Neuronal stem cell (in vitro differentiated cells): ENCODE measurements around the gene CYBA.

Source experiments
- DNase-seq: peaks from one replicate; pipeline ENCODE4 v3.0.0-alpha.2; 2013; ENCODE audit warnings: low spot score
- H2AFZ ChIP-seq: one replicate; pipeline ENCODE4 v1.6.1; 2013; ENCODE audit warnings: mild to moderate bottlenecking, low read length, inconsistent platforms
- H2AK5ac ChIP-seq: 2 replicates; pipeline ENCODE4 v1.6.1; 2013; ENCODE audit warnings: low read depth, mild to moderate bottlenecking, inconsistent platforms, low read length, moderate library complexity, mixed read lengths
- H2BK120ac ChIP-seq: 2 replicates; pipeline ENCODE4 v1.6.1; 2013; ENCODE audit warnings: low read depth, mild to moderate bottlenecking, inconsistent platforms, low read length, moderate library complexity, mixed read lengths
- H2BK12ac ChIP-seq: one replicate; pipeline ENCODE4 v1.6.1; 2013; ENCODE audit warnings: low read length, inconsistent platforms
- H2BK15ac ChIP-seq: 2 replicates; pipeline ENCODE4 v1.6.1; 2013; ENCODE audit warnings: mild to moderate bottlenecking, low read length, inconsistent platforms, mixed read lengths
- H2BK5ac ChIP-seq: one replicate; pipeline ENCODE4 v1.6.1; 2013; ENCODE audit warnings: inconsistent platforms, mild to moderate bottlenecking, low read length, moderate library complexity
- H3K14ac ChIP-seq: one replicate; pipeline ENCODE4 v1.6.1; 2013; ENCODE audit warnings: low read length, inconsistent platforms
- H3K18ac ChIP-seq: 2 replicates; pipeline ENCODE4 v1.6.1; 2013; ENCODE audit warnings: low read length, inconsistent platforms
- H3K23ac ChIP-seq: 2 replicates; pipeline ENCODE4 v1.6.1; 2013; ENCODE audit warnings: low read depth, mild to moderate bottlenecking, mixed read lengths, low read length, inconsistent platforms; ENCODE audit not compliant: poor library complexity
- H3K27ac ChIP-seq: replicated peaks from 3 replicates; pipeline ENCODE4 v1.5.1; 2013; ENCODE audit warnings: low read length, inconsistent platforms
- H3K27me3 ChIP-seq, 3 experiments: 2 replicates each; pipeline ENCODE4 v1.6.1; 2013; ENCODE audit warnings: low read length in 3 of 3, mild to moderate bottlenecking in 2 of 3, inconsistent platforms in 1 of 3, low read depth in 1 of 3, mixed read lengths in 1 of 3, moderate library complexity in 1 of 3; ENCODE audit not compliant: control insufficient read depth in 3 of 3, insufficient read depth in 3 of 3
- H3K36me3 ChIP-seq, 2 donors: replicated peaks in 1 of 2; 2 replicates each; pipeline ENCODE4 v1.6.1; 2013; ENCODE audit warnings: low read length in 2 of 2; ENCODE audit not compliant: control insufficient read depth in 2 of 2, insufficient read depth in 2 of 2
- H3K4ac ChIP-seq: 2 replicates; pipeline ENCODE4 v1.6.1; 2013; ENCODE audit warnings: inconsistent platforms, mild to moderate bottlenecking, low read length, moderate library complexity
- H3K4me1 ChIP-seq, 2 donors: 1 replicate in 1 of 2; 2 replicates in 1 of 2; pipeline ENCODE4 v1.6.1; 2013; ENCODE audit warnings: low read length in 2 of 2, low read depth in 1 of 2; ENCODE audit not compliant: control insufficient read depth in 2 of 2, insufficient read depth in 1 of 2
- H3K4me2 ChIP-seq: one replicate; pipeline ENCODE4 v1.6.1; 2013; ENCODE audit warnings: mild to moderate bottlenecking, low read length, inconsistent platforms; ENCODE audit not compliant: insufficient read depth, poor library complexity, severe bottlenecking
- H3K4me3 ChIP-seq, 2 donors: 2 replicates each; pipeline ENCODE4 v1.5.1; 2013; ENCODE audit warnings: low read length in 2 of 2, mild to moderate bottlenecking in 2 of 2, inconsistent platforms in 1 of 2, moderate library complexity in 1 of 2
- H3K79me1 ChIP-seq: one replicate; pipeline ENCODE4 v1.6.1; 2013; ENCODE audit warnings: low read depth, mild to moderate bottlenecking, inconsistent platforms, low read length, moderate library complexity
- H3K9ac ChIP-seq: one replicate; pipeline ENCODE4 v1.6.1; 2013; ENCODE audit warnings: mild to moderate bottlenecking, low read depth, low read length, inconsistent platforms; ENCODE audit not compliant: poor library complexity
- H3K9me3 ChIP-seq, 2 donors: replicated peaks in 1 of 2; 2 replicates each; pipeline versions ENCODE3 to v1.6.1; 2013; ENCODE audit warnings: low read length in 2 of 2, mild to moderate bottlenecking in 2 of 2, inconsistent platforms in 1 of 2, low read depth in 1 of 2, mixed read lengths in 1 of 2, moderate library complexity in 1 of 2; ENCODE audit not compliant: control insufficient read depth in 2 of 2, insufficient read depth in 1 of 2
- H4K8ac ChIP-seq: one replicate; pipeline ENCODE4 v1.6.1; 2013; ENCODE audit warnings: low read depth, mild to moderate bottlenecking, inconsistent platforms, low read length, moderate library complexity
- H4K91ac ChIP-seq: one replicate; pipeline ENCODE4 v1.6.1; 2013; ENCODE audit warnings: low read length, low read depth, mild to moderate bottlenecking, inconsistent platforms; ENCODE audit not compliant: poor library complexity
- WGBS, 2 donors: extraction: QIAGEN DNeasy Blood & Tissue Kit; methylation state at CpG; one replicate each; pipeline ENCODE4 v1.1.7; 2013; ENCODE audit warnings: missing lambda C conversion rate in 2 of 2, mixed read lengths in 1 of 2; ENCODE audit not compliant: insufficient read length in 2 of 2, insufficient replicate concordance in 1 of 2; ENCODE audit errors: extremely low coverage in 2 of 2; 5-methylcytosine and 5-hydroxymethylcytosine counted together

CYBA gene

DNA sequence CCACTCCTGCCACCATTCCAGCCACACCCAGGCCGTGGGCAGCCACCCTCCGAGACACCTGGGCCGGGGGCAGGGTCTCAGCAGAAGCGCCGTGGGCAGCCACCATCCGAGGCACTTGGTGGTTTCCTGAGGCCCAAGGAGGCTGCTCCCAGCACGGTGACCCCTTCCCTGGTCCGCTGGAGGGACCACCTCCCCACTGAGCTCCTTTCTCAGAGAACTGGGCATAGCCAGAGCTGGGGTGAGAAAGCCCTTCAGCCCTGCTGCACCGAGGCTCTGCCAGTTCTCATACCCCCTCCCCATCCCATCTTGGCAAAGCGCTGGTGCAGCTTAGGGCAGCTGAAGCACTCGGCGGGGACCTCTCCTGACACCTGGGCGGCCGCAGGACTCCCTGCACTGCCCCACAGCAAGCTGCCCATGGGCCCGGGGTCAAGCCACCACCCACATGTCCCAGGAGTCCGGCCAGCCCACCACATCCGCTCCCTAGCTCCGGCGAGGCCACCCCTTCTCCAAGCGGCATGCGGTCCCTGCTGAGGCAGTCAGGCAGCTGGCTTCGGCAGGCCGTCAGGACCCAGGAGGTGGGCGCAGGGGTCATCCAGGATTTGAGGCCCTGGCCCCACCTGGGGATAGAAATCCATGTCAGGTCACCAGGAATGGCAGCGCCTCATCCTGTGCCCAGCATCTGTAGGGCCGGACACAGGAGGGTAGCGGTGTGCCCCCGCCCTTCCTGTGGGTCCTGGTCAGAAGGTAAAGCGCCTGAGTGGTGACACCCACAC is 1.3 kb upstream of the CYBA start:
- H2BK15ac ChIP-seq, result no peak overlapping the region
- H3K27ac ChIP-seq, result no peak overlapping the region
- peak overlapping the region; percentile 55 for H3K23ac ChIP-seq
- H2BK5ac ChIP-seq, result peak overlapping the region; percentile 75
- DNase-seq, result no peak
- H3K9ac ChIP-seq, result no peak overlapping the region
- no peaks in the 10 kb centered on the region for H3K27me3 ChIP-seq
- H4K8ac ChIP-seq, result no peak overlapping the region
- no peak overlapping the region for H3K4ac ChIP-seq
- H2AK5ac ChIP-seq, result no peak overlapping the region
- peaks cover 14 to 17% of the 10 kb centered on the region in 2 donors for H3K4me1 ChIP-seq
- peaks cover 36 to 62% of the 10 kb centered on the region in 2 donors for H3K36me3 ChIP-seq
- WGBS, 2 donors, result no CpG with 5 or more reads among the region's 29 CpGs
- no peak overlapping the region for H3K18ac ChIP-seq
- no peak overlapping the region for H3K14ac ChIP-seq
- no peak overlapping the region for H3K4me2 ChIP-seq
- no peak overlapping the region for H2AFZ ChIP-seq
- H4K91ac ChIP-seq, result no peak overlapping the region
- H3K4me3 ChIP-seq, result peak overlapping the region in 1 of 2 donors; percentile 3
- H2BK120ac ChIP-seq, result no peak overlapping the region
- H3K79me1 ChIP-seq, result peaks cover 17% of the 10 kb centered on the region
- H3K9me3 ChIP-seq, result no peaks in the 10 kb centered on the region
- no peak overlapping the region for H2BK12ac ChIP-seq

- Histone ChIP-seq H2AK5ac (peak overlapping the region; percentile 81), H4K8ac (no peak overlapping the region), H2BK5ac (no peak overlapping the region), H3K14ac (no peak overlapping the region), H3K36me3 (peaks cover 31 to 55% of the 10 kb centered on the region in 2 donors), H3K27me3 (no peaks in the 10 kb centered on the region), H2AFZ (no peak overlapping the region), H3K4ac (no peak overlapping the region), H3K9ac (peak overlapping the region; percentile 21), H3K4me2 (peak overlapping the region; percentile 98), H3K9me3 (no peaks in the 10 kb centered on the region), H3K18ac (peak overlapping the region; percentile 83), H4K91ac (no peak overlapping the region), H3K23ac (peak overlapping the region; percentile 99), H3K79me1 (peaks cover 16% of the 10 kb centered on the region), H3K4me1 (peaks cover 14 to 17% of the 10 kb centered on the region in 2 donors), H2BK15ac (peak overlapping the region; percentile 26), H3K4me3 (peak overlapping the region; percentile 3 to 47), H2BK120ac (no peak overlapping the region), H3K27ac (peak overlapping the region; percentile 6), H2BK12ac (peak overlapping the region; percentile 30)
- no CpG with 5 or more reads among the region's 24 CpGs for WGBS, 2 donors
- no peak for DNase-seq
Observed at GRCh38 chr16:88651276-88651988, 579 bp upstream of the CYBA start.

- peaks cover 18% of the 10 kb centered on the region for H3K79me1 ChIP-seq
- H2AFZ ChIP-seq, result peak overlapping the region; percentile 68
- peak overlapping the region; percentile 98 for H3K18ac ChIP-seq
- H3K27me3 ChIP-seq, result no peaks in the 10 kb centered on the region
- peak overlapping the region; percentile 72 for H2BK120ac ChIP-seq
- H3K9ac ChIP-seq, result peak overlapping the region; percentile 99
- no peak overlapping the region for H4K91ac ChIP-seq
- peak overlapping the region; percentile 47 to 92 for H3K4me3 ChIP-seq
- no peaks in the 10 kb centered on the region for H3K9me3 ChIP-seq
- H3K4ac ChIP-seq, result peak overlapping the region; percentile 53
- H3K4me2 ChIP-seq, result peak overlapping the region; percentile 98
- peak overlapping the region; percentile 41 for H2BK12ac ChIP-seq
- peak overlapping the region; percentile 90 for H2AK5ac ChIP-seq
- H2BK5ac ChIP-seq, result peak overlapping the region; percentile 75
- no CpG with 5 or more reads among the region's 37 CpGs for WGBS, 2 donors
- H3K4me1 ChIP-seq, result peaks cover 16 to 21% of the 10 kb centered on the region in 2 donors
- no peak overlapping the region for H4K8ac ChIP-seq
- H3K14ac ChIP-seq, result peak overlapping the region; percentile 96
- H3K27ac ChIP-seq, result no peak overlapping the region
- no peak for DNase-seq
- peak overlapping the region; percentile 89 for H2BK15ac ChIP-seq
- peaks cover 21 to 42% of the 10 kb centered on the region in 2 donors for H3K36me3 ChIP-seq
- peak overlapping the region; percentile 99 for H3K23ac ChIP-seq
Observed at GRCh38 chr16:88649924-88650748, 717 bp downstream of the CYBA start.
